Stomach (tissue), 4 donors: ENCODE results near the gene C2CD2L.

Experiments used
- CTCF ChIP-seq, 7 experiments: fragments of 450-650 bp in 4 of 7; fragments of 200-600 bp in 3 of 7; sonication (generic) in 3 of 7; IDR thresholded peaks; one replicate each; pipeline ENCODE4 v1.5.1; 2016 to 2019; ENCODE audit warnings: antibody characterized with exemption in 7 of 7, control low read depth in 2 of 7, mild to moderate bottlenecking in 1 of 7
- POLR2A ChIP-seq, 4 donors: fragments of 450-650 bp; IDR thresholded peaks; one replicate each; pipeline ENCODE4 v1.6.1; 2016; ENCODE audit warnings: antibody characterized with exemption in 4 of 4, control low read depth in 2 of 4, mild to moderate bottlenecking in 1 of 4, moderate library complexity in 1 of 4

GRCh38 chr11:119062779-119063178, 44.4 kb upstream of the C2CD2L start:
- TF ChIP-seq CTCF (IDR thresholded peaks at IDR 0.05): no peak
- no peak for TF ChIP-seq POLR2A (IDR thresholded peaks at IDR 0.05)
